NK-92 (cell line): ENCODE data around the gene ATP6V0E2.
"Not testable (repeated sequence)": the region's sequence is repeated elsewhere in the genome, so short reads cannot be mapped to it uniquely, and the experiment has no call there.

Experiments
- DNase-seq: peaks from one replicate; lab custom pipeline; 2025; ENCODE audit not compliant: unreplicated experiment; lab: John Stamatoyannopoulos, UW

ATP6V0E2 gene

DNA sequence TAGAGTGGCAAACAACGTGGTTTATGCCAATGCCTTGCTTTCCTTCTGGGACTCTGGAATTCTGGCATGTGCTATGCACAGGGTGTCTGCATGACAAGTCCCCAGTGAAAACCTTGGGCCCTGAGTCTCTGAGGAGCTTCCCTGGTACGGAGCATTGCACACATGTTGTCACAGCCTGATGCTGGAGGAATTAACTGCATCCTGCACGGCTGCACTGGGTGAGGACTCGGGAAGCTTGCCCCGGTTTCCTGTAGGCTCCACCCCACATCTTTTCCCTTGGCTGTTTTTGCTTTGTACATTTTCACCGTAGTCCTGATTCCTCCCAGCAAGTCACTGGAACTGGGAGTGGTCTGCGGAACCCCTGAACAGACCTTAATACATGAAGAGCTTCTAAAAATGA lies 52.6 kb downstream of the ATP6V0E2 start:
- DNase-seq, result not testable (repeated sequence)
